H1 (cell line): Measurements from ENCODE around the gene EIF4EBP3. TPM values are rescaled to one million over a fixed set of nuclear protein-coding genes. Genes with fewer than 3 reads are reported as not detected.

ENCODE experiments used
- CTCF ChIA-PET: fragments of 300-600 bp; sonication (Branson Sonifier 250); formaldehyde crosslinking; loops from one replicate; lab custom pipeline; 2021; ENCODE audit not compliant: partially characterized antibody; lab: Charles Lee
- POLR2A ChIA-PET: fragments of 300-600 bp; sonication (Branson Sonifier 250); formaldehyde crosslinking; loops from one replicate; lab custom pipeline; 2021; ENCODE audit warnings: inconsistent platforms; ENCODE audit not compliant: partially characterized antibody; lab: Charles Lee
- DNase-seq, 2 experiments: peaks; one replicate each; pipeline versions ENCODE4 v3.0.0 to v3.0.0-alpha.2; 2010 to 2022; ENCODE audit warnings: low spot score in 2 of 2, low read depth in 1 of 2, mixed read lengths in 1 of 2
- FAIRE-seq: peaks from 2 replicates; lab custom pipeline; 2011; peaks lifted over from hg19 to GRCh38; lab: Jason Lieb, UNC
- H2AFZ ChIP-seq: 2 replicates; pipeline ENCODE4 v1.8.1; 2012; ENCODE audit warnings: low read length, inconsistent platforms
- H2AK5ac ChIP-seq: 2 replicates; pipeline ENCODE4 v1.6.1; 2013; ENCODE audit warnings: low read depth, low read length
- H2BK120ac ChIP-seq: replicated peaks from 2 replicates; pipeline ENCODE3; 2013; ENCODE audit warnings: low read depth, low read length, inconsistent platforms
- H2BK12ac ChIP-seq: 2 replicates; pipeline ENCODE4 v1.6.1; 2013; ENCODE audit warnings: low read depth, low read length
- H2BK15ac ChIP-seq: 2 replicates; pipeline ENCODE4 v1.6.1; 2013; ENCODE audit warnings: low read length
- H2BK20ac ChIP-seq: 2 replicates; pipeline ENCODE4 v1.6.1; 2013; ENCODE audit warnings: low read length
- H2BK5ac ChIP-seq: 2 replicates; pipeline ENCODE4 v1.6.1; 2013; ENCODE audit warnings: low read depth, low read length
- H3K14ac ChIP-seq: 2 replicates; pipeline ENCODE4 v1.6.1; 2013; ENCODE audit warnings: inconsistent platforms; ENCODE audit not compliant: insufficient read length
- H3K18ac ChIP-seq: 2 replicates; pipeline ENCODE4 v1.6.1; 2013; ENCODE audit warnings: low read length; ENCODE audit errors: extremely low read depth
- H3K23ac ChIP-seq: 2 replicates; pipeline ENCODE4 v1.6.1; 2013; ENCODE audit warnings: inconsistent platforms; ENCODE audit not compliant: insufficient read length
- H3K23me2 ChIP-seq: 2 replicates; pipeline ENCODE4 v1.6.1; 2013; ENCODE audit warnings: low read depth, low read length
- H3K27ac ChIP-seq: 2 replicates; pipeline ENCODE4 v1.6.1; 2011; ENCODE audit warnings: low read depth, low read length, inconsistent platforms
- H3K27me3 ChIP-seq, 4 experiments: replicated peaks in 1 of 4; 1 replicate in 1 of 4; 2 replicates in 3 of 4; pipeline versions ENCODE4 v1.6.1 to v1.8.1; 2011 to 2013; ENCODE audit warnings: low read length in 3 of 4, mild to moderate bottlenecking in 3 of 4, inconsistent platforms in 2 of 4, mixed read lengths in 2 of 4, moderate library complexity in 1 of 4; ENCODE audit not compliant: control insufficient read depth in 3 of 4, insufficient read depth in 3 of 4; ENCODE audit errors: extremely low read depth in 1 of 4
- H3K36me3 ChIP-seq, 4 experiments: 2 replicates each; pipeline versions ENCODE4 v1.6.1 to v1.8.1; 2011 to 2013; ENCODE audit warnings: mild to moderate bottlenecking in 4 of 4, low read length in 3 of 4, moderate library complexity in 2 of 4, control low read depth in 1 of 4, inconsistent platforms in 1 of 4; ENCODE audit not compliant: insufficient read depth in 4 of 4, control insufficient read depth in 2 of 4
- H3K4ac ChIP-seq: replicated peaks from 2 replicates; pipeline ENCODE3; 2013; ENCODE audit warnings: low read length, low read depth, mixed read lengths, inconsistent platforms; ENCODE audit not compliant: insufficient read length
- H3K4me1 ChIP-seq, 4 experiments: replicated peaks in 1 of 4; 1 replicate in 1 of 4; 2 replicates in 3 of 4; pipeline versions ENCODE4 v1.6.1 to v1.8.1; 2011 to 2013; ENCODE audit warnings: low read length in 3 of 4, inconsistent platforms in 2 of 4, mixed read lengths in 1 of 4; ENCODE audit not compliant: insufficient read depth in 4 of 4, control insufficient read depth in 3 of 4
- H3K4me2 ChIP-seq, 2 experiments: 2 replicates each; pipeline versions ENCODE4 v1.6.1 to v1.8.1; 2011 to 2013; ENCODE audit warnings: low read depth in 2 of 2, low read length in 2 of 2, control low read depth in 1 of 2, inconsistent platforms in 1 of 2, mild to moderate bottlenecking in 1 of 2; ENCODE audit not compliant: insufficient read depth in 1 of 2
- H3K4me3 ChIP-seq, 4 experiments: fragments of 200-600, 300-600 bp in 1 of 4; sonication (generic), shearing (Covaris generic), sonication (Bioruptor Twin) in 1 of 4; 2 replicates each; pipeline versions ENCODE4 v1.5.1 to v1.8.1; 2011 to 2016; ENCODE audit warnings: low read length in 4 of 4, low read depth in 3 of 4, control low read depth in 2 of 4, inconsistent platforms in 2 of 4, mild to moderate bottlenecking in 2 of 4, mixed read lengths in 1 of 4, moderate library complexity in 1 of 4; ENCODE audit not compliant: insufficient read depth in 2 of 4; ENCODE audit errors: extremely low read depth in 1 of 4
- H3K56ac ChIP-seq: replicated peaks from 2 replicates; pipeline ENCODE3; 2013; ENCODE audit warnings: low read depth, mild to moderate bottlenecking, mixed read lengths, low read length, inconsistent platforms; ENCODE audit not compliant: insufficient read length
- H3K79me1 ChIP-seq: 2 replicates; pipeline ENCODE4 v1.6.1; 2013; ENCODE audit warnings: low read depth, low read length, control low read depth
- H3K79me2 ChIP-seq, 2 experiments: 2 replicates each; pipeline versions ENCODE4 v1.6.1 to v1.8.1; 2012 to 2013; ENCODE audit warnings: low read length in 2 of 2, mild to moderate bottlenecking in 2 of 2, inconsistent platforms in 1 of 2; ENCODE audit not compliant: insufficient read depth in 2 of 2, control insufficient read depth in 1 of 2
- H3K9ac ChIP-seq, 4 experiments: replicated peaks in 1 of 4; 1 replicate in 1 of 4; 2 replicates in 3 of 4; pipeline versions ENCODE4 v1.6.1 to v1.8.1; 2011 to 2013; ENCODE audit warnings: low read depth in 3 of 4, low read length in 3 of 4, control low read depth in 2 of 4, mild to moderate bottlenecking in 2 of 4, moderate library complexity in 2 of 4, inconsistent platforms in 1 of 4; ENCODE audit errors: extremely low read depth in 1 of 4
- H3K9me3 ChIP-seq, 2 experiments: 2 replicates each; pipeline versions ENCODE4 v1.6.1 to v1.8.1; 2012 to 2013; ENCODE audit warnings: mild to moderate bottlenecking in 2 of 2, moderate library complexity in 2 of 2, control low read depth in 1 of 2, inconsistent platforms in 1 of 2, low read depth in 1 of 2, low read length in 1 of 2, mixed read lengths in 1 of 2; ENCODE audit not compliant: insufficient read depth in 2 of 2
- H4K20me1 ChIP-seq, 2 experiments: replicated peaks in 1 of 2; 2 replicates each; pipeline versions ENCODE3 to v1.8.1; 2011 to 2013; ENCODE audit warnings: inconsistent platforms in 2 of 2, low read length in 2 of 2, mild to moderate bottlenecking in 1 of 2; ENCODE audit not compliant: insufficient read depth in 2 of 2, control insufficient read depth in 1 of 2
- H4K5ac ChIP-seq: 2 replicates; pipeline ENCODE4 v1.6.1; 2013; ENCODE audit warnings: low read length, low read depth, mixed read lengths, inconsistent platforms; ENCODE audit not compliant: insufficient read length
- H4K8ac ChIP-seq: 2 replicates; pipeline ENCODE4 v1.8.0; 2013; ENCODE audit warnings: mild to moderate bottlenecking, moderate library complexity, low read length, inconsistent platforms; ENCODE audit not compliant: insufficient read depth; ENCODE audit errors: extremely low read depth
- H4K91ac ChIP-seq: replicated peaks from 2 replicates; pipeline ENCODE3; 2013; ENCODE audit warnings: low read length, mixed read lengths, inconsistent platforms; ENCODE audit not compliant: insufficient read length
- CBX8 ChIP-seq: fragments of 300-800, 300-1000 bp; sonication (generic); IDR thresholded peaks from 2 replicates; pipeline ENCODE4 v1.7.1; 2016; ENCODE audit warnings: low read depth, low read length, borderline replicate concordance
- JUND ChIP-seq: IDR thresholded peaks from 2 replicates; pipeline ENCODE4 v1.6.1; 2011; ENCODE audit warnings: mild to moderate bottlenecking, improper control_type of control experiment, low read length
- KDM1A ChIP-seq: fragments of 200-600, 300-600 bp; sonication (generic); IDR thresholded peaks from 2 replicates; pipeline ENCODE4 v1.7.1; 2016; ENCODE audit warnings: mild to moderate bottlenecking, low read length, borderline replicate concordance
- PHF8 ChIP-seq: fragments of 200-600 bp; sonication (generic); conservative IDR thresholded peaks from 2 replicates; pipeline ENCODE4 v1.7.1; 2012; ENCODE audit warnings: low read depth, mild to moderate bottlenecking, inconsistent platforms, low read length, moderate library complexity
- POLR2A ChIP-seq, 2 experiments: IDR thresholded peaks; 1 replicate in 1 of 2; 2 replicates in 1 of 2; pipeline ENCODE4 v1.6.1; 2011; ENCODE audit warnings: low read depth in 2 of 2, low read length in 2 of 2, mild to moderate bottlenecking in 2 of 2; ENCODE audit errors: control extremely low read depth in 1 of 2
- SIRT6 ChIP-seq: IDR thresholded peaks from one replicate; pipeline ENCODE4 v1.7.1; 2012; ENCODE audit warnings: low read length, inconsistent platforms
- SRF ChIP-seq: IDR thresholded peaks from 2 replicates; pipeline ENCODE4 v1.6.1; 2011; ENCODE audit warnings: mild to moderate bottlenecking, low read depth, low read length, moderate library complexity
- TAF7 ChIP-seq: optimal IDR thresholded peaks from 2 replicates; pipeline ENCODE3; 2011; ENCODE audit warnings: low read depth, mild to moderate bottlenecking, inconsistent platforms, low read length, moderate library complexity, borderline replicate concordance
- WGBS, 2 experiments: shearing (Covaris generic) in 1 of 2; methylation state at CpG; one replicate each; pipeline versions ENCODE4 v1.1.6 to v1.1.7; 2013 to 2015; ENCODE audit warnings: low lambda C conversion rate in 2 of 2, mixed read lengths in 2 of 2, inconsistent platforms in 1 of 2, low coverage in 1 of 2, missing lambda C conversion rate in 1 of 2; ENCODE audit not compliant: insufficient replicate concordance in 2 of 2, insufficient coverage in 1 of 2, insufficient read length in 1 of 2; ENCODE audit errors: extremely low coverage in 1 of 2, missing lambda C conversion rate in 1 of 2; 5-methylcytosine and 5-hydroxymethylcytosine counted together
- polyA plus RNA-seq, 7 experiments: library from polyadenylated mRNA; depleted of rRNA in 3 of 7; stranded (reverse) in 5 of 7; unstranded in 2 of 7; fragments of >200 nt in 5 of 7; fragments of 200-250 nt in 2 of 7; gene quantifications; 1 replicate in 5 of 7; 2 replicates in 1 of 7; 4 replicates in 1 of 7; pipeline versions ENCODE4 v1.2.1 to v1.2.3, GENCODE V29; 2011 to 2013; ENCODE audit warnings: missing spikeins in 2 of 7, mixed read lengths in 2 of 7
- total RNA-seq: library from RNA; stranded (reverse); fragmentation: NEBNext Ultra II Directional; extraction: Animal tissue kit (Norgen Biotek cat#: 25700); gene quantifications from 2 replicates; pipeline ENCODE4 v1.2.1, GENCODE V29; 2021
- TF ChIP-seq, protein P1 (sequence below): IDR thresholded peaks from 2 replicates; pipeline ENCODE4 v1.6.1; 2012; ENCODE audit warnings: inconsistent platforms
- TF ChIP-seq, protein P2 (sequence below), 3 experiments: IDR thresholded peaks; 1 replicate in 2 of 3; 2 replicates in 1 of 3; pipeline versions ENCODE4 v1.5.1 to v1.6.1; 2011; ENCODE audit warnings: low read length in 3 of 3, mild to moderate bottlenecking in 3 of 3, inconsistent platforms in 2 of 3, low read depth in 1 of 3, moderate library complexity in 1 of 3; ENCODE audit not compliant: insufficient read depth in 1 of 3; ENCODE audit errors: control extremely low read depth in 1 of 3

EIF4EBP3 gene
- total and polyA plus RNA-seq, 2 of the 8 experiments (the other 6 are each of a cell fraction or from before 2014, with no cell fraction given) = 11.1 to 11.7 TPM

DNA sequence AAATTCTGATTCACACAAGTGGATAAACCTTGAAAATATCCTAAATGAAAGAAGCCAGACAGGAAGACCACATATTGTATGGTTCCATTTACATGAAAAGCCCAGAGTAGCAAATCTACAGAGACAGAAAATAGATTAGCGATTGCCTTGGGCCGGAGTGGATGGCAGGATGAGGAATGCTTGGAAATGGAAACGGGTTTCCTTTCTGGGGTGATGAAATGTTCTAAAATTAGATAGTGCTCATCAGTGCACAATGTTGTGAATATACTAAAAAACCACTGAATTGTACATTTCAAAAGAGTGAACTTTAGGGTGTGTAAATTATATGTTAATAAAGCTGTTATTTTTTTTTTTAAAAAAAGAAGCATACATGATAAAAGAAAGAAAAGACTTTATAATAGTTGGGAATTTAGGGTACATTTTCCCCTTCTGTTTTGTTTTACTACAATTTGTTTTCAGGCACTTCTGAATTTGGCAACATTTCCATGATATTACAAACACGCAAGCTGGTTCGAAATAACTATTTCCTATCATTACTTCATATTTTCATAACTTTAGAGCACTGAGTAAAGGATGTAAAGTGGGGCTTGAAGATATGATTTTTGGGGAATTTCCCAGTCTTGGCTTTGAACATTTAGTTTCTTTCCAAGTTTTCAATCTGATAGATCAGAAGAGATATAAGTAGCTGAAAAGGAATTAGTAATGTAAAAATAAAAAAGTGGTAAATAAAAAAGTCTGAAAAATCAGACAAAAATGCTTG, 41.0 kb downstream of the EIF4EBP3 start:
- H3K27ac ChIP-seq = no peak overlapping the region
- H3K18ac ChIP-seq = no peak overlapping the region
- no peaks in the 10 kb centered on the region for H3K79me1 ChIP-seq
- no peak overlapping the region for H3K4ac ChIP-seq
- 95% methylated on average over 5 of the region's 5 CpGs; no CpG with 5 or more reads in 1 of the 2 experiments for WGBS, 2 experiments
- no peak overlapping the region for H2BK12ac ChIP-seq
- H2BK5ac ChIP-seq = no peak overlapping the region
- ChIA-PET POLR2A (no interaction called here), CTCF (interaction anchor here (1.1 kb wide), 1 partner anchor 22 kb away, joined by 3 read pairs; no protein-coding TSS in a partner anchor)
- H3K56ac ChIP-seq = no peak overlapping the region
- H2BK120ac ChIP-seq = no peak overlapping the region
- no peaks in the 10 kb centered on the region for H3K79me2 ChIP-seq
- H3K4me2 ChIP-seq = no peak overlapping the region
- H3K9ac ChIP-seq = no peak overlapping the region
- no peak for DNase-seq
- FAIRE-seq = no peak
- H2AFZ ChIP-seq = no peak overlapping the region
- H4K8ac ChIP-seq = no peak overlapping the region
- no peak overlapping the region for H3K4me3 ChIP-seq
- no peak for TF ChIP-seq SIRT6
- TF ChIP-seq CBX8 = no peak
- no peak for TF ChIP-seq TAF7
- TF ChIP-seq, protein P1, sequence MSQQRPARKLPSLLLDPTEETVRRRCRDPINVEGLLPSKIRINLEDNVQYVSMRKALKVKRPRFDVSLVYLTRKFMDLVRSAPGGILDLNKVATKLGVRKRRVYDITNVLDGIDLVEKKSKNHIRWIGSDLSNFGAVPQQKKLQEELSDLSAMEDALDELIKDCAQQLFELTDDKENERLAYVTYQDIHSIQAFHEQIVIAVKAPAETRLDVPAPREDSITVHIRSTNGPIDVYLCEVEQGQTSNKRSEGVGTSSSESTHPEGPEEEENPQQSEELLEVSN = no peak
- no peak for TF ChIP-seq KDM1A
- no peak for TF ChIP-seq JUND
- TF ChIP-seq POLR2A (IDR thresholded peaks at IDR 0.05; ENCODE audit: control extremely low read depth in 1 of 2, low read depth in 2 of 2, low read length in 2 of 2) = no peak
- TF ChIP-seq PHF8 = no peak
- TF ChIP-seq, protein P2, sequence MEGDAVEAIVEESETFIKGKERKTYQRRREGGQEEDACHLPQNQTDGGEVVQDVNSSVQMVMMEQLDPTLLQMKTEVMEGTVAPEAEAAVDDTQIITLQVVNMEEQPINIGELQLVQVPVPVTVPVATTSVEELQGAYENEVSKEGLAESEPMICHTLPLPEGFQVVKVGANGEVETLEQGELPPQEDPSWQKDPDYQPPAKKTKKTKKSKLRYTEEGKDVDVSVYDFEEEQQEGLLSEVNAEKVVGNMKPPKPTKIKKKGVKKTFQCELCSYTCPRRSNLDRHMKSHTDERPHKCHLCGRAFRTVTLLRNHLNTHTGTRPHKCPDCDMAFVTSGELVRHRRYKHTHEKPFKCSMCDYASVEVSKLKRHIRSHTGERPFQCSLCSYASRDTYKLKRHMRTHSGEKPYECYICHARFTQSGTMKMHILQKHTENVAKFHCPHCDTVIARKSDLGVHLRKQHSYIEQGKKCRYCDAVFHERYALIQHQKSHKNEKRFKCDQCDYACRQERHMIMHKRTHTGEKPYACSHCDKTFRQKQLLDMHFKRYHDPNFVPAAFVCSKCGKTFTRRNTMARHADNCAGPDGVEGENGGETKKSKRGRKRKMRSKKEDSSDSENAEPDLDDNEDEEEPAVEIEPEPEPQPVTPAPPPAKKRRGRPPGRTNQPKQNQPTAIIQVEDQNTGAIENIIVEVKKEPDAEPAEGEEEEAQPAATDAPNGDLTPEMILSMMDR (IDR thresholded peaks at IDR 0.05; ENCODE audit: control extremely low read depth in 1 of 3, insufficient read depth in 1 of 3, low read depth in 1 of 3, low read length in 3 of 3) = no peak
- TF ChIP-seq SRF = no peak
- peaks cover 1% of the 10 kb centered on the region; the same call in 1 of the 2 replicates for H3K23me2 ChIP-seq
- no peak overlapping the region for H2BK15ac ChIP-seq
- no peak overlapping the region for H4K5ac ChIP-seq
- no peaks in the 10 kb centered on the region for H3K36me3 ChIP-seq
- H3K23ac ChIP-seq = no peak overlapping the region
- no peaks in the 10 kb centered on the region for H3K4me1 ChIP-seq
- H3K27me3 ChIP-seq = no peaks in the 10 kb centered on the region
- 0 out of 4 replicates have a peak, but pooled peaks cover 0 to 2% of the 10 kb centered on the region in 2 experiments for H3K9me3 ChIP-seq
- no peak overlapping the region for H2BK20ac ChIP-seq
- H3K14ac ChIP-seq = no peak overlapping the region
- no peaks in the 10 kb centered on the region for H4K20me1 ChIP-seq
- H2AK5ac ChIP-seq = no peak overlapping the region
- H4K91ac ChIP-seq = no peak overlapping the region
